RPMI7951 (cell line): ENCODE data around the gene METAP1D. TPM values are rescaled to one million over a fixed set of nuclear protein-coding genes. Genes with fewer than 3 reads are reported as not detected.
"Not testable (repeated sequence)": the region's sequence is repeated elsewhere in the genome, so short reads cannot be mapped to it uniquely, and the experiment has no call there.

Experiments used
- DNase-seq: peaks from one replicate; pipeline ENCODE4 v3.0.0-alpha.2; 2012; ENCODE audit warnings: low read depth
- total RNA-seq: library from RNA; depleted of rRNA; stranded (reverse); fragments of >200 nt; shearing (Covaris generic); gene quantifications from 2 replicates; pipeline ENCODE4 v1.2.3, GENCODE V29; 2014

The METAP1D gene
- total RNA-seq, 1 experiment from 2014 or later, result 11.3 TPM

DNA sequence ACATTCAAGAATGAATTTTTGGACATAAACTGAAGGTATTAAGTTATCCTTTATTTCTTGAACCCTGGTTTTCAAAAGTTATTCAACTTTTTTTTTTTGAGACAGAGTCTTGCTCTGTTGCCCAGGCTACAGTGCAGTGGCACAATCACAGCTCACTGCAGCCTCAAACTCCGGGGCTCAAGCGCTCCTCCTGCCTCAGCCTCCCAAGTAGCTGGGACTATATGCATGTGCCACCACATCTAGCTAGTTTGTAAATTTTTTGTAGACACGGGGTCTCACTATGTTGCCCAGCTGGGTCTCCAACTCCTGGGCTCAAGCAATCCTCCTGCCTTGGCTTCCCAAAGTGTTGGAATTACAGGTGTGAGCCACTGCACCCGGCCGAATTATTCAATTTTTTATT, 2.7 kb upstream of the METAP1D start:
- not testable (repeated sequence) for DNase-seq

- no peak for DNase-seq
Measured at GRCh38 chr2:171999161-171999560, 592 bp upstream of the METAP1D start.

- DNase-seq, result no peak
Measured at GRCh38 chr2:172000696-172001361, 1.1 kb downstream of the METAP1D start.

DNA sequence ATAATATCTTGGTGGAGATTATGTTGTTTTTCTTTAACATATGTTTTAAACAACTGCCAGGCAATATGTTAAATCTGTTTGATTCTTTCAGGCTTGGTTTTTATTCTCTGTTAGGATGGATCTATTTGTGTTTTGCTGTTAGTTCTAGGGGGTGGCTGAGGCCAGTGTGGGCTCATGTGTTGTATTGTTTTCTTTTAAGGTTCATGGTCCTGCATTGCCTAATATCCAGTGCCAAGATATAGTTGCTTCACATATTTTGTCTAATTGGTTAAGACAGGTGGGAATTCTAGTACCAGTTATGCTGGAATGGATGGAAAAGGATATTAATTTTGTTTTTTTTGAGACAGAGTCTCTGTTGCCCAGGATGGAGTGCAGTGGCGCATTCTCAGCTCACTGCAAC, 7.6 kb downstream of the METAP1D start:
- no peak for DNase-seq

DNA sequence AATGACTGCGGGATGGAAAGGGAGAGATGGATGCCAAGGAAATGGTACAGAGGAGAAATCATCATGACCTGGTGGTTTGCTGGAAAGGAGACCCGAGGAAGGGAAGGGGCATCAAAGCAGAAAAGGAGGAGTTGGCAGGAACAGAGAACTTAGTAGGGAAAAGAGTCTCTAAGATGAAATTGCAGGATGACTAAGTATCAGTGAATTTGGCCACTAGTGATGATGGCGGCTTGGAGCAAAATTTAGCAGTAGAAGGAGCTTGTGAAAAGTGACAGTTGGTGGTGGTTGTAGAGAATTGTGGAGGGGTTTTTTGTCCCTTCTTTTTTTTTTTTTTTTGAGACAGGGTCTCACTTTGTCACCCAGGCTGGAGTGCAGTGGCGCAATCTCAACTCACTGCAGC, 10.1 kb downstream of the METAP1D start:
- no peak for DNase-seq

GRCh38 chr2:172011812-172012575, 12.2 kb downstream of the METAP1D start:
- DNase-seq, result no peak

GRCh38 chr2:172012677-172013391, 13.1 kb downstream of the METAP1D start:
- no peak for DNase-seq

DNA sequence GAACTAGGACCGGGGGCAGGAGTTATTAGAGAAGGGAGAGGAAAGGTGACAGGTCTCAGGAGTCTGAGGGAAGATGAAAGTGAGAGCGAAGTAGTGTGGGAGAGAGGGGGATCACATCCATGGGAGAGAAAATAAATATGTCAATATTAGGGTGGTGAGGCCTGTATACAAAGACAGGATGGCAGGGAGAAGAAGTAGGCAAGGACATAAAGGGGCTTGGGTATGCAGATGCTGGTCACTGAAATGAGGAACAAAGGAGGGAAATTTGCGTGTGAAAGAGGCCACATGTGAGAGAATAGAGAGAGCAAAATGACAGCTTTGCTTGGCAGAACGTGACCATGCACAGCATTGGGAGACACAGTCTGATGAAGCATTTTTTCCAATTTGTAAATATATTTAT, 13.6 kb downstream of the METAP1D start:
- no peak for DNase-seq

- peak; percentile 39 for DNase-seq
Measured at GRCh38 chr2:172021074-172021931, 21.6 kb downstream of the METAP1D start.

DNA sequence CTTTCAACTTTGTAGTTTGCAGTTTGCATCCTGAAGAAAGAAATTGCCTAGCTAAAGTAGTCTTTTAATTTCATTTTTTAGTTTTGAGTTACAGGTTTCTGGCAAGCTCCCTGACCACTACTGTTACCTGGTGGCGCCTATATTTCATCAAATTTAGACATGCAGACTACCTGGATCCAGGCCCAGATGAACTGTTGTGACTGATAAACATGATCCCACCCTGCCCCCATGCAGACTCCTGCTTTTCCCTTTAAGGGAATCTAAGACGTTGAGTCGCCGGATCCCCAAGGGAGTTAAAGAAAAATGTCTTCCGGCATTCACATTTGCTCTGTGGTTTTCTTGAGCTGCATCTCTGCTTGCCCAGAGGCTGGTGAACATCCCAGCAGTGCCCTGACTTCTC, 22.2 kb downstream of the METAP1D start:
- peak; percentile 86 for DNase-seq

- no peak for DNase-seq
Measured at GRCh38 chr2:172031536-172031935, 31.8 kb downstream of the METAP1D start.

- no peak for DNase-seq
Measured at GRCh38 chr2:172038121-172038520, 38.4 kb downstream of the METAP1D start.

DNA sequence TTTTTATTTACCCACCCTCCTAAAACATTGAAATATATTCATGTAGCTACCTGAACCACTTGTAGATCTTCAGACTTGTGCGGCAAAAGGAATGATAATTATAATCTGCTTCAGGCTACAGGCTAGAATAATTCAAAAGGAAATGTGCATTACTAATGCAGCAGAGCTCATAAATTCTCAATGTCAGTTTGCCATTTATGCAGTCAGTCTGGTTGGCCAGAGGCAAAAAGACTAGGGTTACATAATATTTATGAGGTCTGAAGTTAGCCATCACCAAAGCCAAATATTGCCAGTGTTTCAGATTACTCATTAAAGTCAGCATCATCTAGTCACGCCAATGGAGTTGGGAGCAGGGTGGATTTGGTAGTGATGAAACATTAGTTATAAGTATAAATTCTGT, 38.9 kb downstream of the METAP1D start:
- DNase-seq, result peak; percentile 95

- DNase-seq, result peak; percentile 53
Measured at GRCh38 chr2:172039011-172039704, 39.4 kb downstream of the METAP1D start.

- no peak for DNase-seq
Measured at GRCh38 chr2:172040311-172040710, 40.6 kb downstream of the METAP1D start.

- DNase-seq, result peak; percentile 78
Measured at GRCh38 chr2:172046080-172046678, 46.4 kb downstream of the METAP1D start.

GRCh38 chr2:172046866-172047565, 47.3 kb downstream of the METAP1D start:
- DNase-seq, result no peak

DNA sequence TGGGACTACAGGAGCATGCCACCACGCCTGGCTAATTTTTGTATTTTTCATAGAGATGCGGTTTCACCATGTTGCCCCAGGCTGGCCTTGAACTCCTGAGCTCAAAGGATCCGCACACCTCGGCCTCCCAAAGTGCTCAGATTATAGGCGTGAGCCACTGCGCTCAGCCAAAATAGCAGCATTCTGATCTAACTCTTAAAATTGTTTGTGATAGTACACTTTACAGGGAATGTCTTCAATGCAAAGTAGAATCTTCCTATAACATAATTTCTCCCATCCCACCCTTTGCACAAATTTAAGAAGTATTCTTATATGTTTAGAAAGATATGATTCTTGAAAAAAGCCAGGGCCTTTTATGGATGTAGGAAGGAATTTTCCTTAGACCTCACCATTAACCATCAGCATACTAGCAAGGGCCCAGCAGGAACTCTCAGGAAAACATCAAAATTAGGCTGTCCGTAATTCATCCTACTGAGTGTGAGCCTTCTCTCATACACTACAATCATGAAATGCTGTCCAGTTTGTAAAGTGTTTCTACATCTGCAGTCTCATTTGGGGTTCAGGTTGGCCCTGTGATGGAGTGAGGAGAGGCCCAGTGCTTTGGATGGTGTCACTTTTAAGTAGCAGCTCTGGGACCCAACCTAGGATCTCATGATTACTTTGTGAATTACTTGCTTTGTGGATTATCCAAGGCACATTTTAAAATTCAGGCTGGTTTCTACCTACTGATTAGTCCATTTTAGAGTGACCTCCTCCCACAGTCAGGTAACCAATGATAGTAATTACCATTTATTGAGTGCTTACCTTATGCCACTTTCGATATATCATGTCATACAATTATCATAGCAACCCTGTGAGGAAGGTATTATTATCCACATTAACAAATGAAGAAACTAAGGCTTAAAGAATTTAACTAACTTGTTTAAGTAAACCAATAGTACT, 48.1 kb downstream of the METAP1D start:
- no peak for DNase-seq
